HG03460 (cell line): ENCODE measurements around the gene FUS.

Source experiments
- ATAC-seq: cut with Tn5 transposase; IDR thresholded peaks from one replicate; pipeline ENCODE4 v1.9.1; 2021; ENCODE audit not compliant: unreplicated experiment

Gene FUS

DNA sequence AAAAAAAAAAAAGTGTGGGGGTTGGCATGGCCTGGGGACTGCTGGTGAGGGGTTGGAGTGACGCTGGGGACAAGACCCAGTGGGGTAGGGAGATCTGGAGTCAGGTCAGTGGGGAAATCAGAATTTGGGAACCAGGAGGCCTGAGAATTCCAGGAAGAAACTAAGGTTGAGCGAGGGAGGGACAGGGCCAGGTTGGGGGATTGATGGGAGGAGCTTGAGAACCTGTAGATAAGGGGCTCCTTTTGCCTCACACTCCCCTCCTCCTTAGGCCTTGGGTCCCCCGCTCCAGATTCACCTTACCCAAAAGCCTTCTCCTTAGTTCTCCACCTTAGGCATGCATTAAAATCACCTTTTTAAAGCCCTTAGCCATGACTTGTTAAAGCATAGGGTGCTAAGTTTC, 45.3 kb downstream of the FUS start:
- ATAC-seq, result no peak

- no peak for ATAC-seq
Measured at GRCh38 chr16:31228206-31228605, 48.3 kb downstream of the FUS start.

DNA sequence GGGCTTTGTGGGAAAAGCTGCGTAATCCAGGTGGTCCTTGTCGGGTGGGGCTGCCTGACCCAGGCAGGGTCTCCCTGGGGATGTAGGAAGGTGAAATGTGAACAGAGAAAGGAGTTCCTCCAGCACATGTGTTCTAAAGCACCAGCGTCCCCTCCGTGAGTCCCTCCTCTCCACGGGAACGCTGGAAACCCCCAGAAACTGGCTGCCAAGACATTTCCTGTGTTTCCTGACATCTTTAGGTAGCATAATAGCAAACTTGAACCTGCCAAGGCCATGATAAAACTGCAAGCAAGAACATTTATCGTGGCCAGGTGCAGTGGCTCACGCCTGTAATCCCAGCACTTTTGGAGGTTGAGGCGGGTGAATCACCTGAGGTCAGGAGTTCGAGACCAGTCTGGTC, 49.6 kb downstream of the FUS start:
- no peak for ATAC-seq

- no peak for ATAC-seq
Measured at GRCh38 chr16:31238041-31238440, 58.1 kb downstream of the FUS start.
